ENCODE measurements around the gene BCR.

The BCR gene

DNA sequence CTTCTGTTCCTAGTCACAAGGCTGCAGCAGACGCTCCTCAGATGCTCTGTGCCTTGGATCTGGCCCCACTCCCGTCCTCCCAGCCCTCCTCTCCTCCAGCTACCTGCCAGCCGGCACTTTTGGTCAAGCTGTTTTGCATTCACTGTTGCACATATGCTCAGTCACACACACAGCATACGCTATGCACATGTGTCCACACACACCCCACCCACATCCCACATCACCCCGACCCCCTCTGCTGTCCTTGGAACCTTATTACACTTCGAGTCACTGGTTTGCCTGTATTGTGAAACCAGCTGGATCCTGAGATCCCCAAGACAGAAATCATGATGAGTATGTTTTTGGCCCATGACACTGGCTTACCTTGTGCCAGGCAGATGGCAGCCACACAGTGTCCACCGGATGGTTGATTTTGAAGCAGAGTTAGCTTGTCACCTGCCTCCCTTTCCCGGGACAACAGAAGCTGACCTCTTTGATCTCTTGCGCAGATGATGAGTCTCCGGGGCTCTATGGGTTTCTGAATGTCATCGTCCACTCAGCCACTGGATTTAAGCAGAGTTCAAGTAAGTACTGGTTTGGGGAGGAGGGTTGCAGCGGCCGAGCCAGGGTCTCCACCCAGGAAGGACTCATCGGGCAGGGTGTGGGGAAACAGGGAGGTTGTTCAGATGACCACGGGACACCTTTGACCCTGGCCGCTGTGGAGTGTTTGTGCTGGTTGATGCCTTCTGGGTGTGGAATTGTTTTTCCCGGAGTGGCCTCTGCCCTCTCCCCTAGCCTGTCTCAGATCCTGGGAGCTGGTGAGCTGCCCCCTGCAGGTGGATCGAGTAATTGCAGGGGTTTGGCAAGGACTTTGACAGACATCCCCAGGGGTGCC lies 109.8 kb downstream of the BCR start:
- Histone ChIP-seq H3K36me3 (ENCODE audit: low read length) (no peaks in the 10 kb centered on the region), H3K9me2 (replicated peaks; ENCODE audit: insufficient read depth, low read length) (no peaks in the 10 kb centered on the region), H3K4me3 (ENCODE audit: insufficient read depth, low read length, poor library complexity, severe bottlenecking) (no peak overlapping the region), H3K4me2 (ENCODE audit: low read depth, low read length, poor library complexity, severe bottlenecking) (no peak overlapping the region), H3K9ac (ENCODE audit: low read length) (no peak overlapping the region), H3K79me2 (ENCODE audit: insufficient read depth, low read length) (no peaks in the 10 kb centered on the region), H4K20me1 (ENCODE audit: low read depth, low read length) (no peaks in the 10 kb centered on the region), H3F3A (ENCODE audit: insufficient read depth) (no peaks in the 10 kb centered on the region), H2AFZ (ENCODE audit: low read depth, low read length, severe bottlenecking) (no peak overlapping the region), H3K9me3 (ENCODE audit: insufficient read depth, low read length) (no peaks in the 10 kb centered on the region), H3K27me3 (ENCODE audit: low read length) (no peaks in the 10 kb centered on the region), H3K27ac (ENCODE audit: low read depth, low read length) (no peak overlapping the region)
- TF ChIP-seq EZH2phosphoT487 (conservative IDR thresholded peaks at IDR 0.05; ENCODE audit: low read length) (no peak), CTCF (IDR thresholded peaks at IDR 0.05; ENCODE audit: insufficient read depth, low read length, poor library complexity, severe bottlenecking) (peak; percentile 59)

GRCh38 chr22:23291806-23292452 lies 111.6 kb downstream of the BCR start:
- H3K36me3 ChIP-seq (ENCODE audit: low read length): no peaks in the 10 kb centered on the region

GRCh38 chr22:23292453-23293350 lies 112.4 kb downstream of the BCR start:
- Histone ChIP-seq H2AFZ (ENCODE audit: low read depth, low read length, severe bottlenecking) (no peak overlapping the region), H3K27ac (ENCODE audit: low read depth, low read length) (no peak overlapping the region)
- no peak for TF ChIP-seq CTCF (IDR thresholded peaks at IDR 0.05; ENCODE audit: insufficient read depth, low read length, poor library complexity, severe bottlenecking)
- no peak for TF ChIP-seq EZH2phosphoT487 (conservative IDR thresholded peaks at IDR 0.05; ENCODE audit: low read length)

More at GRCh38 chr22:23291806-23292452, 111.6 kb downstream of the BCR start:
- H3K9me2 ChIP-seq (replicated peaks; ENCODE audit: insufficient read depth, low read length): no peaks in the 10 kb centered on the region
- no peak overlapping the region for H3K4me3 ChIP-seq (ENCODE audit: insufficient read depth, low read length, poor library complexity, severe bottlenecking)
- TF ChIP-seq CTCF (IDR thresholded peaks at IDR 0.05; ENCODE audit: insufficient read depth, low read length, poor library complexity, severe bottlenecking) (no peak), EZH2phosphoT487 (conservative IDR thresholded peaks at IDR 0.05; ENCODE audit: low read length) (no peak)
- H4K20me1 ChIP-seq (ENCODE audit: low read depth, low read length): no peaks in the 10 kb centered on the region
- no peaks in the 10 kb centered on the region for H3F3A ChIP-seq (ENCODE audit: insufficient read depth)
- no peak overlapping the region for H3K4me2 ChIP-seq (ENCODE audit: low read depth, low read length, poor library complexity, severe bottlenecking)
- no peaks in the 10 kb centered on the region for H3K79me2 ChIP-seq (ENCODE audit: insufficient read depth, low read length)
- H3K9ac ChIP-seq (ENCODE audit: low read length): no peak overlapping the region
- no peaks in the 10 kb centered on the region for H3K9me3 ChIP-seq (ENCODE audit: insufficient read depth, low read length)
- H3K27me3 ChIP-seq (ENCODE audit: low read length): no peaks in the 10 kb centered on the region
- H2AFZ ChIP-seq (ENCODE audit: low read depth, low read length, severe bottlenecking): no peak overlapping the region
- H3K27ac ChIP-seq (ENCODE audit: low read depth, low read length): no peak overlapping the region

More at GRCh38 chr22:23292453-23293350, 112.4 kb downstream of the BCR start:
- H3K4me2 ChIP-seq (ENCODE audit: low read depth, low read length, poor library complexity, severe bottlenecking): no peak overlapping the region
- H3K79me2 ChIP-seq (ENCODE audit: insufficient read depth, low read length): no peaks in the 10 kb centered on the region
- no peaks in the 10 kb centered on the region for H4K20me1 ChIP-seq (ENCODE audit: low read depth, low read length)
- H3K9me2 ChIP-seq (replicated peaks; ENCODE audit: insufficient read depth, low read length): no peaks in the 10 kb centered on the region
- no peak overlapping the region for H3K4me3 ChIP-seq (ENCODE audit: insufficient read depth, low read length, poor library complexity, severe bottlenecking)
- H3K27me3 ChIP-seq (ENCODE audit: low read length): no peaks in the 10 kb centered on the region
- no peak overlapping the region for H3K9ac ChIP-seq (ENCODE audit: low read length)
- H3K36me3 ChIP-seq (ENCODE audit: low read length): no peaks in the 10 kb centered on the region
- no peaks in the 10 kb centered on the region for H3K9me3 ChIP-seq (ENCODE audit: insufficient read depth, low read length)
- no peaks in the 10 kb centered on the region for H3F3A ChIP-seq (ENCODE audit: insufficient read depth)
